SK-N-SH treated with all-trans-retinoic acid at 6 μM for 48 hours (cell line): ENCODE results near the gene OR2S2.

Source experiments
- CSDC2 ChIP-seq: fragments of 250-450 bp; sonication (Bioruptor Pico); IDR thresholded peaks from 2 replicates; pipeline ENCODE4 v1.5.0; 2020; ENCODE audit warnings: mild to moderate bottlenecking, moderate library complexity
- RARB ChIP-seq: fragments of 250-450 bp; sonication (Bioruptor Pico); IDR thresholded peaks from 2 replicates; pipeline ENCODE4 v1.8.0; 2021; ENCODE audit warnings: mild to moderate bottlenecking, moderate library complexity
- ZNF565 ChIP-seq: fragments of 450-650 bp; formaldehyde crosslinking; conservative IDR thresholded peaks from 2 replicates; pipeline ENCODE4 v1.5.0; 2020; ENCODE audit warnings: low read depth, mild to moderate bottlenecking, moderate library complexity

DNA sequence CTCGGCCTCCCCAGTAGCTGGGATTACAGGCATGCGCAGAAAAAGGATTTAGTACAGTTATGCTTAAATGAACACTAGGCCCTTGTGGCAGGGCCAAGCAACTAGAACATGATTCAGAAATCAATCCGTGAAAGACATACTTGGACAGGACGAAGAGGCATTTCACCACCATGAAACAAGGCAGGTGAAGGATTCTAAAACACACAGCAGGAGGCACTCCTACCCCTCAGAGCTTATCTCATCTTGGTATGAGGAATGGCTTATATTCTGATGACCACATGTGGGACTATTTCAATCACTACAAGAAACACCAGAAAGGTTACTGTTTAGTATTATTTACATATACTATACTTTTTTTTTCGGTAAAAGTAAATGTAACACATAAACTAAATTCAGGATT is 15.7 kb downstream of the OR2S2 start:
- TF ChIP-seq CSDC2 (CRISPR knock-in tag) (no peak), ZNF565 (CRISPR knock-in tag) (no peak), RARB (no peak)
